NCI-H1417 (cell line): Measurements from ENCODE around the gene AGFG2.

Experiments
- DNase-seq, 3 experiments: peaks; one replicate each; lab custom pipeline; 2025; lab: John Stamatoyannopoulos, UW

The AGFG2 gene

GRCh38 chr7:100611983-100612729 lies 73.2 kb downstream of the AGFG2 start, which contains the start of gene MOSPD3:
Gene MOSPD3 (plus strand): TSS chr7:100612540. CDS start chr7:100612792, 252 bp downstream.
- DNase-seq, result peak; percentile 99 to 100 (median 100)

- DNase-seq, result peak in 2 of 3 experiments; percentile 40 to 57
Measured at GRCh38 chr7:100612730-100613390, 73.9 kb downstream of the AGFG2 start.

- DNase-seq, result no peak
Measured at GRCh38 chr7:100613412-100614175, 74.6 kb downstream of the AGFG2 start.

GRCh38 chr7:100614308-100614861 lies 75.4 kb downstream of the AGFG2 start:
- no peak for DNase-seq
